GM19467 (cell line): Measurements from ENCODE around the gene NCAPG2.
"Not testable (repeated sequence)": the region's sequence is repeated elsewhere in the genome, so short reads cannot be mapped to it uniquely, and the experiment has no call there.

ENCODE experiments used
- ATAC-seq: cut with Tn5 transposase; IDR thresholded peaks from one replicate; pipeline ENCODE4 v1.9.1; 2021; ENCODE audit warnings: mild to moderate bottlenecking, moderate library complexity; ENCODE audit not compliant: unreplicated experiment

Gene NCAPG2

DNA sequence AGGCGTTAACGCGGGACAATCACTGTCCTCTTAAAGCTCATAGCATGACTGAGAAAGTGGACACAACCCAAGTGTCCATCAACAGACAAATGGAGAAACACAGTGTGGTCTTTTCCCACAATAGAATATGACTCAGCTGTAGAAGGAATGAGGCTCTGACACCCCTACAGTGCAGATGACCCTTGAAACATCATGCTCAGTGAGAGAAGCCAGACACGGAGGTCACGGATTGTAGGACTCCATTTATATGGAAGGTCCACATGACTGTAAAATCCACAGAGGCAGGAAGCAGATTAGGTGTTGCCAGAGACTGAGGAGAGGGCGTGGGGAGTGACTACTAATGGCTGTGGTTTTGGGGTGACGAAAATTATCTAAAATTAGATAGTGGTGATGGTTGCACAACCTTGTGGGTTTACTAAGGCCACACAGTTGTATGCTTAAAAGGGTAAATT is 6.1 kb upstream of the NCAPG2 start:
- ATAC-seq: no peak

DNA sequence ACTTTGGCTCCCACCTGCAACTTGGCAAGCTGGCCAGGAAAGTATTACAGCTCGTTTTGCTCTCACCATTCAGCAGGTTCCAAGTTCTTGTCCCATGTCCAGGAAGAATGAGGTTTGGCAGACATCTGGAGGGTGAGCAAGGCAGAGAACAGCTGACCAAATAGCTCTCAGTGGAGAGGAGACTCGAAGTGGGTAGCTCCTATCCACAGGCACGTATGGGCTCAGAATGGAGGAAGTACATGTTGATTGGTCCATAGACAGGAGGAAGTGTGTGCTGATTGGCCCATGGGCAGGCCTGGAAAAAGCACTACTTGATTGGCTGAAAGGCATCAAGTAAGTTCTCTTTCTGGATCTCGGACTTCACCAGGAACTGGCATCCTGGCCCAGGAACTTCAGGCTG is 3.0 kb upstream of the NCAPG2 start:
- ATAC-seq: no peak

DNA sequence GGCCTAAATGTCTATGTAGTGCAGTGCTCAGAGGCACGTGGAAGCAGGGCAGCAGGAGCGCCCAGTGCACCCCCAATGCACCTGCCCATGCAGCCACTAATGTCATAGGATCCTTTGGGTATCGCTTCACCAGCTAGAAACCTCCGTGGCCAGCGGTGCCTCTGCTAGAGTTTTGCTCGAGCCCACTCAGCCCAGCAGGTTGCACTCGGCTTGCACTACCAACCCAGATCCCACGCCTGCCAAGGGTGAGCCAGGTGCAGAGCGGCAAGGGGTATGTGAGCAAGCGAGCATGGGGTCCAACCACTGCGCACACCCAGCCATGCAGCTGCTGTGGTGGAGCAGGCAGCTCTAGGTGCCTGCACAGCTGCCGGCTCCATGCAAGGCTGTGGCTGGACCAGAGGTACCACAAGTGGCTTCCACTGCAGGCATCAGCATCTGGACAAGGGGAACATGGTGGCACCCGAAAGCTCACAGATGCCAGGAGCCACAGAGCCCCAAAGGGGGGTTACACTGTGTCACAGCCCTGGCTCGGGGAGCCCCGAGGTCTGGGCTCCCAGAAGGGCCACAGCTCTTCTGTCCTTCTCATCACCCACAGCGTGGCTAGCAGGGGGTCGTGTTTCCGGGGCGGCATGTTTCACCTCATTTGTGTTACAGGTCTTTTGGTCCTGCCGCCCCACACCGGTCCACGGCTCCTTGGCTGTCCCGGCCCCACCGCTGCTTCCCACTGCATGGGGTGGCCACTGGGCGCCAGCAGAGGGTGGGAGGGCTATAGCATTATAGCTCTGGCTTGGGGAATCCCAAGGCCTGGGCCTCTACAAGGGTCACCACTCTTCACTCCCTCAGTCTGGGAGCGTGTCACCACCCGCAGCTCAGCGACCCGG is 2.3 kb upstream of the NCAPG2 start:
- no peak for ATAC-seq

DNA sequence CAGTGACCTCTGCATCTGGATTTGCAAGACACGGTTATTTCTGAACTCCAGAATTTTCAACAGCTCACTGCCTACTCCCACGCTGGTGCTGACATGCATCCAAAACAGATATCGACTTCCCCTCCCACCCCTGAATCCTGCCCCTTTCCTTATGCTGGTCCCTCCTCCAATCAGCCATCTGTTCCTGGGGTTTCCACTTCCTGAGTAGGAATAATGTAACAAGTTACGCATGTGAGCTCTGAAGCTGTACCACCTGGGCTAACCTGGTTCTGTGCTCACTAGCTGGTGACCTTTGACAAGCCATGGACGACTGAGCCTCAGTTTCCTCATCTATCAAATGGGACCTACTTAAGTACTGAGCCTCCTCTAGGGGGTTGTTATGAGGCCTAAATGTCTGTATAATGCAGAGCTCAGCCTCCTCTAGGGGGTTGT is 1.7 kb upstream of the NCAPG2 start:
- ATAC-seq: no peak

DNA sequence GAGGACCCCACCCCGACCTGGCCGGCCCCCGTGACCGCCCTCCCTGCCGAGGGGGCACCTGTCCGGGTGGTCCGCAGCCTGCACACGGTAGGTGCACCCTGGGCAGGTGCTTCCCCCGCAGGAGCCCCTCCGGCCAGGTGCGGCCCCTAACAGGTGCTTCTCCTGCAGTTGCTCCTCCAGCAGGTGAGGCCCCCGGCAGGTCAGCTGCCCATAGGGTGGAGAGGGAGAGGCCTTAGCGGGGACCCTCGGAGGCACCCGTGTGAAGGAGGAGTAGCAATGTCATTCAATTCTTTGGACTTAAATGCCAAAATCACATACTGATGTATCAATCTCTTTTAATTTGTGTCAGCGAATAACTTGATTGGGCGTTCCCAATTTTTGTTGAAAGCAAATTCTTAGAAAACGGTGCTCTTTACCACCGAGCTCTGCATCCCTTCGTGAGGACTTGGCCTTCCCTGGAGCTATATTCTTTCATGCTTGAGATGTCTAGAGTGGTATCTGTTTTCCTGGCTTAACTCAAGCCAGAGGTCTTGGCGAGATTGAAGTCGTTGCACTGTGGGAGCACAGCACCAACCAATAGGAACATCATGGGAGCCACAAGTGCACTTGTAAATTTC is 738 bp upstream of the NCAPG2 start:
- ATAC-seq: no peak

DNA sequence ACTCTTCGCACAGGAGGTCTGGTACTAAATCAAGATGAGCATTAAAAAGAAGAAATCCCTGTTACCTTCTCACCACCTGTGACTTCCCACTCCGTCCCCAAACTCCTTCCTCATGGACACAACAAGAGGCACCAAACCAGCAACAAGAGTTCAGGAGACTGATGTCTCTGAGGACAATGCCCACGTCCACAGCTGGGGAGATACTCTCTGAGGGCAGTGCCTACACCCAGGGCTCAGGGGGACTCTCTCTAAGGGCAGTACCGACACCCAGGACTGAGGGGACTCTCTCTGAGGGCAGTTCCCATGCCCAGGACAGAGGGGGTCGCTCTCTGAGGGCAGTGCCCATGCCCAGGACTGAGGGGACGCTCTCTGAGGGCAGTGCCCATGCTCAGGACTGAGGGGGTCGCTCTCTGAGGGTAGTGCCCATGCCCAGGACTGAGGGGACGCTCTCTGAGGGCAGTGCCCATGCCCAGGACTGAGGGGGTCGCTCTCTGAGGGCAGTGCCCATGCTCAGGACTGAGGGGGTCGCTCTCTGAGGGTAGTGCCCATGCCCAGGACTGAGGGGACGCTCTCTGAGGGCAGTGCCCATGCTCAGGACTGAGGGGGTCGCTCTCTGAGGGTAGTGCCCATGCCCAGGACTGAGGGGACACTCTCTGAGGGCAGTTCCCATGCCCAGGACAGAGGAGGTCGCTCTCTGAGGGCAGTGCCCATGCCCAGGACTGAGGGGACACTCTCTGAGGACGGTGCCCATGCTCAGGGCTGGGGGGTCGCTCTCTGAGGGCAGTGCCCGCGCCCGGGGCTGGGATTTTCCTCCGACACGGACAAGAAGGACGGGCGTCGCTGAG is 703 bp downstream of the NCAPG2 start:
- ATAC-seq: not testable (repeated sequence)

DNA sequence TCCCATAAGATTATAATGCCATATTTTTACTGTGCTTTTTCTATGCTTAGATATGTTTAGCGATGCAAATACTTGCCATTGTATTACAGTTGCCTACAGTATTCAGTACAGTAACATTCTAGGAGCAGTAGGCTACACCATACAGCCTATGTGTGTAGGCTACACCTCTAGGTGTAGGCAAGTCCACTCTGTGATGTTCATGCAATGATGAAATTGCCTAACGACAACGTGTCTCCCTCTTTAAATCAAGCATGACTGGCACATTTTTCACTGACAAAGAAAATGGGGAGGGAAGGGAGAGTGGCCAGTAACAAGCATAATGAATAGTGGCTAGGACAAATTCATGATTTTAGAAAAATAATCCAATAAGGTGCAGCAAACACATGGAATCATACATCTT is 1.7 kb downstream of the NCAPG2 start:
- no peak for ATAC-seq

DNA sequence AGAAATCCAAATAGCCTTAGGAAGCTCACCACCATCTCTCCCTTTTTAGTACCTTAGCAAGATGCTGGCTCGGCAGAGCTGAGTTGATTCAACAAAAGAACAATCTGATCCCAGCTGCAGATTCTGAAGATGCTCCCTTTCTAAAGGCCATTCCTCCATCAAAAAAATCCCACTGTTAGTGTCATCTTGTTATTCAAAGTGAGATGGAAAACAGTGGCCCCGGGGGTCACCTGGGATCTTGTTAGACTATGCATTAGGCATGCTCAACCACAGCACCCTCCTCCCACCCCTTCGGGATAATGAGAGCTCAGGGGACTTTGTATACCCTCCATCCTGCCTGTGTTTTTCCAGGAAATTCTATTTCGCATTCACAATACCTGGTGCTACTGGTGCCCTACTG is 2.4 kb downstream of the NCAPG2 start:
- ATAC-seq: no peak

DNA sequence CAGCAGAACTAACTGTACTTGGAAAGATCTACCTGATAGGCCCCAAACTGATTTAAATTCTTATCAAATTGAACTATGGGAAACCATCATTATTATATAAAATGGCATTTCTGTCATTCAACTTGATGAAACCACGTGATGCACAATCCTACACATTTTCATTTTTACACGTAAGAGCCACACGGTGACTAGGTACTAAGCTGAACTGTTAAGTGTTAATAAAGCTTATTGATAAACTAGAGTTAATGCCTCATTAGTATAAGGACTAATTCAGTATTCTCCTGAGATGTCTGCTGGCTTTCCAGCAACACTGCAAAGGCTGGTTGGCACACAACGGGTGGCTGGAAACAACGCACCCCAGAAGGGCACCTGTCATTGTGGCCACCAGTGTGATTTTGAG is 4.6 kb downstream of the NCAPG2 start:
- no peak for ATAC-seq

DNA sequence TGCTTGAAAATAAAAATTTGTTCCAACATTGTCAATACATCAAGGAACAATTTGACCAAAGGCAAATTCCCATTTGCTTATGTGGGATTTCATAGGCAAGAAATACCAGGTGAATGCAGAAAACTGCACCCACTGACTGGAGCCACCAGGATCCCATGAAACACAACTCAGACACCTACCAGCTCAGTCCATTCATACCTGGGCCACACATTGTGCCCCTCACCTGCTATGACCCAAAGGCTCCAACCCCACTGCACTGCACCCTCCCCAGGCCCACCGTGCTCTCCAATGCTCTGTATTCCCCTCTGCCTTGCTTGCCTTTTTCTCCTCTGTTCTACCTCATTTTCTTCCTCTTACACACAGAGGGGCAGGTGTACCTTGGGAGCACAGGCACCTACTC is 5.3 kb downstream of the NCAPG2 start:
- ATAC-seq: no peak

DNA sequence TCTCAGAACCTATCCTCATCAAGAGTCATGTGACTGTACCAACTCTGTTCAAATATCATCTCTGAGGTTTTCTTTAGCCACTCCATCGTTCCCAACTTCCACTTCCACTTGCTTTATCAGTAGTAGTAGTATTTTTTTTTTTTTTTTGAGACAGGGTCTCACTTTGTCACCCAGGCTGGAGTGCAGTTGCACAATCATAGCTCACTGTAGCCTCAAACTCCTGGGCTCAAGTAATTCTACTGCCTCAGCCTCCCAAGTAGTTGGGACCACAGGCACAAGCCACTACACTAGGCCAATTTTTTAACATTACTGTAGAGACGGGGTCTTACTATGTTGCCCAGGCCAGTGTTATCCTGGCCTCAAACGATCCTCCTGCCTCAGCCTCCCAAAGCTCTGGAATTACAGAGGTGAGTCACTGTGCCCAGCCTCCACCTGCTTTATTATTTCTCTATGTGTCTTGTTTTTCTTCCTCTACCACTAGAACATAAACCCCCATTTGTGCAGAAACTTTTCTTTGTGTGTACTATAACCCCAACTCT is 5.9 kb downstream of the NCAPG2 start:
- no peak for ATAC-seq

DNA sequence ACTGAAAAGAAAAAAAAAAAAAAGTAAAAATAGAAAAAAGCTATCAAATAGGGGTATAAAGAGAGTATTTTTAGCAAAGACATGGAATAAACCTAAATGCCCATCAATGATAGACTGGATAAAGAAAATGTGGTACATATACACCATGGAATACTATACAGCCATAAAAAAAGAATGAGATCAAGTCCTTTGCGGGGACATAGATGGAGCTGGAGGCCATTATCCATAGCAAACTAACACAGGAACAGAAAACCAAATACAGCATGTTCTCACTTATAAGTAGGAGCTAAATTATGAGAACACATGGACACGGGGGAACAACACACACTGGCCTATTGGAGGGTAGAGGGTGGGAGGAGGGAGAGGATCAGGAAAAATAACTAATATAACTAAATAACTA is 7.0 kb downstream of the NCAPG2 start:
- not testable (repeated sequence) for ATAC-seq

DNA sequence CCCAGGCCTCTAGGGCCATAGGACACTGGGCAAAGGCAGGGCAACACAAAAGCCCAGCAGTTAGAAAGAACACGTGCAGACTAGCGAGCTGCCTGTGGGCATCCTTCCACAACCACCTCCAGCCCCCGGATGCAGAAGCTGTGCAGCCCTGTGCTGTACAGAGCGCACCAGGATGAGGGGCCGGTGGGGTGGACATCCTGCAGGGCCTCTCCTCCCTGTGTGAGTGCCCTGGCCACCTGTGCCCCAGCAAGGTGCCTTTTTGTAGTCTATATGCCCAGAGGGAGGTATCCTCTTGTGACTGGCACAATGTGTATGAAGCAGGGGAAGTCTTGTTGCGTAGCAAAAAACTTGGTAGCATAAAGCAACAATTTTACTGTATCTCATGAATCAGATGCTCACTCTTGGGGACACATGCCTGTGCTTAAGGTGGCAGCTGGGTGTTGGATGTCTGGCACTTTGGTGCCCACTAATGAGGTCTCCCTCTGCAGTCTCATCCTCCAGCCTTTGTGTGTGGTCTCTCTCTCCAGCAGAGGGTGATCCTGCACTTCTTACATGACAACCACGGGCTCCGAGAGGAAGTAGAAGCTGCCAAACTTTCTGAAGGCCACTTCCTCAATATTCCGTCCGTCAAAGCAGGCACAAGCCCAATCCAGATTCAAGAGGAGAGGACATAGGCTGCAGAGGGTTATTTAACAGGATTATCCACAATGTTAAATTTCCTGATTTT is 8.7 kb downstream of the NCAPG2 start:
- peak; percentile 56 for ATAC-seq

DNA sequence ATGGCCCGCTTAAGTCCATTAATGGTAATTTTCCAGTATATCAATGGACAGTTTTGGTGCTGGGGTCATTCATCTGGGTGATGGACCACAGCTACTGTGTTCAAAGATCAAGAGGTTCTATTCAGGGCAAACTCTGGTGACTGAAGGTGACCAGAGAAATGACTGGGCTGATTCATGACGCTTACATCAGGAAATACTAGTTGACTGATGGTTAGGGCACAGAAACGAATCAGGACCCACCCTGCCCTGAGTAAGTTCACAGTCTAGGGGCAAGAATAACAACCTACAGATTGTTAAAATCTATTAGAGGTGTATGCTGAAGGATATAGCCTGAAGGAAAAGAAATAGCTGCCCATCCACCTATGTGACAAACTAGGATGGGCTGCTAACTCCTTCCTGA is 9.5 kb downstream of the NCAPG2 start:
- no peak for ATAC-seq

DNA sequence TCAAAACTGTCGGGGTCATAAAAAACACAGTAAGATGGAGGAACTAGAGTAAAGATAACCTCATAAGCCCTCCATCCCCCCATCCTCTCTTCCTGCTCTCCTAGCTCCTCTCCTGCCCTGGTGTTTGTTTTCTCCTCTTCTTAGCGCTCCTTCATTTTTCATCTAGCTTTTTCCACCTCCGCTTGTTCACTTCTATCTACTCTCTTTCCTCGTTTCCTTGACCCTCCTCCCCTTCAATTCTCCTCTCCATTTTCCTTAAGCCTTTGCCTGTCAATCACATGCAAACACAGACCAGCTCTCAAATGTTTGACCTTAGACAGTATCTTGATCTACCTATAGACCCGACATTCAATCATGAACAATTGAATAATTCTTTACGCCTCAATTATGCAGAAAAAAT is 10.0 kb downstream of the NCAPG2 start:
- no peak for ATAC-seq

DNA sequence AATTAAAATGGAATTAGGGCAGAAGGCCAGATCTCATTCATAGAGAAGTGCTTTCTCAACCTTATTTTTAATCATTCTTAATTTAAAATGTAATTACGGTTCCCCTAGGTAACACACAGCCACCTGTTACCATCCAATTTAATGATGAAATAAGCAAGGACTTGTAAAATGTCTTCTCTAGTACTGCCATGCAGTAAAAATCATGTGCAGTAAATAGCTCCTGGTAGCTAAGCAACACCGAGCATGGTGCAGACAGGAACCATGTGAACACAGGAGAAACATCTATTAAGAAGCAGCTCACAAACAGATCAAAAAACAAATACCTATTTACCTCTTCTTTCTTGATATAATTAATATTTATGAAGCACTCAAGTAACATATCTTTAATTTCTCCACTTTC is 15.1 kb downstream of the NCAPG2 start:
- ATAC-seq: no peak

DNA sequence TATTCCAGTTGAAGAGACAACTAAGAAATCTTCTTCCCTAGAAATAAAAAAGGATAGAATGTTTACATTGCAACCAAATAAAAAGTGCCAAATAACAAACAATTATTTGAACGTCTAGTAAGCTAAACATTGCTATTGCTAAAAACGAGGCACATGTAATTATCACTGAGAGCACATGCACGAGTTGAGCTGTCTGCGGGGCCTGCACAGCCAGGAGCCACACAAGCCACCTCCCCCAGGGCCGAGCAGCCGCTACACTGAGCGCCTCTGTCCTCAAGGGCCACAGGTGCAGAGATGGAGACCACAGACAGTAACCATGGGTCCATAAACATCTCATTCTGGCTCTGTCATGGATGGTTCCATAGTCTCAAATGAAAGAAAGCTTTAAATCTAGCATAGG is 17.2 kb downstream of the NCAPG2 start:
- no peak for ATAC-seq

DNA sequence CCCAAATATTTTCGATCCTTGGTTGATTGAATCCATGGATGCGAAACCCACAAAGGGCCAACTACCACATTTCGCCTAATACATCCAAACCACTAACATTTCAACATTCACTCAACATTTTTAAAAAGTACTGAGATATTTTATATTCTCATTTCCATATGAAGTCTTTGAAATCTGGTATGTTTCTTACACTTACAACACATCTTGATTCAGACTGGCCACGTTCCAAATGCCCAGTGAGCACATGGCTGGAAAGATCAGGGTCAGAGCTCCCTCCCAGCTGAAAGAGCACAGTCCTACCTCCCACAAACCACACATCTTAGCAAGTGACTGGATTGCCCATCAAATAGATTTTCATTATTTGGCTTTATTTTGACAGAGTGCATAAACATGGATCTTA is 18.9 kb downstream of the NCAPG2 start:
- no peak for ATAC-seq

DNA sequence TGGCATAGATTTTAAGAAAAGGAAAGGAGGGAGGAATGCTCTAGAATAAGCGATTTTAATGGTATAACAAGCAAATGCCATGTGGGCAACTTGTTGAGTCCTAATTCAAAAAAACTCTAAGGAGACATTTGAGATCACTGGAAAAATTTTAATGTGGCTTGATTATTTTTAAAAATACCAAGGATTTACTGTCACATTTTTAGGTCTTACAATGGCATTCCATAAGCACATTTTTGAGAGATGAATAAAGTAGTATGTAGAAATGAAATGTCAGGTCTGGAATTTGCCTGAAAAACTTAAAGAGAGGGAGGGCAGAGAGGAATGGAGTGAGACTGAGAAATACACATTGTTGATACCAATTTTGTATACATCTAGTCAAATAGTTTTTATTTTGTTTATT is 20.3 kb downstream of the NCAPG2 start:
- no peak for ATAC-seq

DNA sequence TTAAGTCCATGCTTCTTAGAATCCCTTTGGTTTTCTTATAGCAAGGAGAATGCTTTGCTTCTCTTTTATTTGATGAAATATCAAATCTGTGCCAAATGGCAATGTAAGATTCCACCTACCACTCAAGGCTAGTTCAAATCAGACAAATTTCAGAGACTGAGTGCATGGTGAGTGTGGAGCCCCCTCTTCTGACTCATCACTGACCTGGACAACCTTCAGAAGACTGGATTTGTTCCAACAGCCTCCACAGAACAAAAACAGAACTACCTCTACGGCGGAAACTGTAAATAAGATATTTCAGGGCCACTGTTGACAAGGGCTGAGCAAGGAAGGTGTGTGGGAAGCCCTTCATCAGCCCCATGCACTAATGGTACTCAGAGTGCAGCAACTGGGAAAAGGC is 21.1 kb downstream of the NCAPG2 start:
- ATAC-seq: no peak

DNA sequence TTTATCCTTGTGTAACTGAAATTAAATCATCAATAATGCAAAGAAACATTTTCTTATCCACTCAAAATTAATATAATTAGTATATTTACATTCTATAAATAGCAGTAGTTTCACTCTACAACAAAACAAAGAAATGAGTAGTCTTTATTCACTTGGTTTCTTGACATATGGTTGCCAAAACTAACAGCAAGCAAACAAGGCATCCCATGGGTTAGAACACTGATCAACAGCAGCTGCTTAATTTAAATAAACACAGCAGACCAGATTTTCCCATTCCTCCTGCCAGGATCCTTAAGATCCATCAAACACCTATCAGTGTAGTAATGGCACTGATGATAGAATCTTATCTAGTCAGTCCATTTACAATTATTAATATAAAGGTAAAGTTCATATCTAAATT is 22.1 kb downstream of the NCAPG2 start:
- no peak for ATAC-seq
